RWPE2 (cell line): Measurements from ENCODE around the gene STARD9.

ENCODE experiments used
- ATAC-seq: fragments of 200-7000 bp; cut with Tn5 transposase; 3 replicates; pipeline ENCODE4 v1.9.1; 2021; ENCODE audit warnings: low read depth
- DNase-seq: peaks from one replicate; pipeline ENCODE4 v3.0.0-alpha.2; 2020; ENCODE audit warnings: low spot score
- H3K27ac ChIP-seq: fragments of 450-650 bp; 2 replicates; pipeline ENCODE4 v1.5.1; 2017; ENCODE audit warnings: mild to moderate bottlenecking; ENCODE audit not compliant: poor library complexity, severe bottlenecking
- H3K27me3 ChIP-seq: fragments of 250-450 bp; sonication (Bioruptor Pico); 2 replicates; pipeline ENCODE4 v1.5.1; 2021; ENCODE audit warnings: mild to moderate bottlenecking, moderate library complexity; ENCODE audit not compliant: insufficient read depth, poor library complexity, severe bottlenecking
- H3K36me3 ChIP-seq: fragments of 250-450 bp; sonication (Bioruptor Pico); 2 replicates; pipeline ENCODE4 v1.5.1; 2020; ENCODE audit warnings: low read depth, mild to moderate bottlenecking, moderate library complexity
- H3K4me1 ChIP-seq: fragments of 250-450 bp; sonication (Bioruptor Pico); 2 replicates; pipeline ENCODE4 v1.5.1; 2021; ENCODE audit warnings: mild to moderate bottlenecking, moderate library complexity; ENCODE audit not compliant: insufficient read depth, poor library complexity, severe bottlenecking
- H3K4me3 ChIP-seq: fragments of 250-450 bp; sonication (Bioruptor Pico); 2 replicates; pipeline ENCODE4 v1.5.1; 2021; ENCODE audit warnings: mild to moderate bottlenecking, moderate library complexity; ENCODE audit not compliant: severe bottlenecking
- H3K9me3 ChIP-seq: fragments of 250-450 bp; sonication (Bioruptor Pico); 2 replicates; pipeline ENCODE4 v1.5.1; 2021; ENCODE audit warnings: mild to moderate bottlenecking, moderate library complexity; ENCODE audit not compliant: severe bottlenecking
- TF ChIP-seq, protein P1 (sequence below): fragments of 450-650 bp; IDR thresholded peaks from one replicate; pipeline ENCODE4 v1.5.1; 2017; ENCODE audit warnings: mild to moderate bottlenecking, moderate library complexity; ENCODE audit not compliant: poor library complexity, severe bottlenecking

STARD9 gene

DNA sequence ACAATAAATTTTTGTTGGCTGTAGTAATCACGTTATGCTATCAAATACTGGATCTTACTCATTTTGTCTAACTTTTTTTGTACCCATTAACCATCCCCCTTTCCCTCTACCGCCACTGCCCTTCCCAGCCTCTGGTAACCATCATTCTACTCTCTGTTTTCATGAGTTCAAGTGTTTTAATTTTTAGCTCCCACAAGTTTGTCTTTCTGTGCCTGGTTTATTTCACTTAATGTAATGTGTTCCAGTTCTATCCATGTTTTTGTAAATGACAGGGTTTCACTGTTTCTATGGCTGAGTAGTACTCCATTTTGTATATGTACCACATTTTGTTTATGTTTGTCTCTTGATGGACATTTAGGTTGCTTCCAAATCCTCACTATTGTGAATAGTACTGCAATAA, 52.1 kb downstream of the STARD9 start:
- no peaks in the 10 kb centered on the region for H3K4me1 ChIP-seq
- DNase-seq (no peak), ATAC-seq (no peak)
- no peaks in the 10 kb centered on the region for H3K36me3 ChIP-seq
- H3K4me3 ChIP-seq: no peak overlapping the region
- no peak overlapping the region for H3K27ac ChIP-seq
- TF ChIP-seq, protein P1, sequence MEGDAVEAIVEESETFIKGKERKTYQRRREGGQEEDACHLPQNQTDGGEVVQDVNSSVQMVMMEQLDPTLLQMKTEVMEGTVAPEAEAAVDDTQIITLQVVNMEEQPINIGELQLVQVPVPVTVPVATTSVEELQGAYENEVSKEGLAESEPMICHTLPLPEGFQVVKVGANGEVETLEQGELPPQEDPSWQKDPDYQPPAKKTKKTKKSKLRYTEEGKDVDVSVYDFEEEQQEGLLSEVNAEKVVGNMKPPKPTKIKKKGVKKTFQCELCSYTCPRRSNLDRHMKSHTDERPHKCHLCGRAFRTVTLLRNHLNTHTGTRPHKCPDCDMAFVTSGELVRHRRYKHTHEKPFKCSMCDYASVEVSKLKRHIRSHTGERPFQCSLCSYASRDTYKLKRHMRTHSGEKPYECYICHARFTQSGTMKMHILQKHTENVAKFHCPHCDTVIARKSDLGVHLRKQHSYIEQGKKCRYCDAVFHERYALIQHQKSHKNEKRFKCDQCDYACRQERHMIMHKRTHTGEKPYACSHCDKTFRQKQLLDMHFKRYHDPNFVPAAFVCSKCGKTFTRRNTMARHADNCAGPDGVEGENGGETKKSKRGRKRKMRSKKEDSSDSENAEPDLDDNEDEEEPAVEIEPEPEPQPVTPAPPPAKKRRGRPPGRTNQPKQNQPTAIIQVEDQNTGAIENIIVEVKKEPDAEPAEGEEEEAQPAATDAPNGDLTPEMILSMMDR: no peak
- no peaks in the 10 kb centered on the region for H3K9me3 ChIP-seq
- no peaks in the 10 kb centered on the region for H3K27me3 ChIP-seq

DNA sequence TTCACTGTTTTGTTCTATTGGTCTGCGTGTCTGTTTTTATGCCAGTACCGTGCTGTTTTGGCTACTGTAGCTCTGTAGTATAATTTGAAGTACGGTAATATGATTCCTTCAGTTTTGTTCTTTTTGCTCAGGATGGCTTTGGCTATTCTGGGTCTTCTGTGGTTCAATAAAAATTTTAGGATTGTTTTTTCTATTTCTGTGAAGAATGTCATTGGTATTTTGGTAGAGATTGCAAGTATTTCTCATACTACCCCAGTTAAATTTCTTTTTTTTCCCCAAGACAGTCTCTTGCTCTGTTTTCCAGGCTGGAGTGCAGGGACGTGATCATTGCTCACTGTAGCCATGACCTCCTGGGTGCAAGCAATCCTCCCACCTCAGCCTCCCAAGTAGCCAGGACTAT, 53.4 kb downstream of the STARD9 start:
- DNase-seq (no peak), ATAC-seq (no peak)
- no peak overlapping the region for H3K27ac ChIP-seq
- H3K4me3 ChIP-seq: no peak overlapping the region
- no peaks in the 10 kb centered on the region for H3K36me3 ChIP-seq
- H3K9me3 ChIP-seq: no peaks in the 10 kb centered on the region
- no peaks in the 10 kb centered on the region for H3K27me3 ChIP-seq
- H3K4me1 ChIP-seq: no peaks in the 10 kb centered on the region
- TF ChIP-seq, protein P1: no peak

DNA sequence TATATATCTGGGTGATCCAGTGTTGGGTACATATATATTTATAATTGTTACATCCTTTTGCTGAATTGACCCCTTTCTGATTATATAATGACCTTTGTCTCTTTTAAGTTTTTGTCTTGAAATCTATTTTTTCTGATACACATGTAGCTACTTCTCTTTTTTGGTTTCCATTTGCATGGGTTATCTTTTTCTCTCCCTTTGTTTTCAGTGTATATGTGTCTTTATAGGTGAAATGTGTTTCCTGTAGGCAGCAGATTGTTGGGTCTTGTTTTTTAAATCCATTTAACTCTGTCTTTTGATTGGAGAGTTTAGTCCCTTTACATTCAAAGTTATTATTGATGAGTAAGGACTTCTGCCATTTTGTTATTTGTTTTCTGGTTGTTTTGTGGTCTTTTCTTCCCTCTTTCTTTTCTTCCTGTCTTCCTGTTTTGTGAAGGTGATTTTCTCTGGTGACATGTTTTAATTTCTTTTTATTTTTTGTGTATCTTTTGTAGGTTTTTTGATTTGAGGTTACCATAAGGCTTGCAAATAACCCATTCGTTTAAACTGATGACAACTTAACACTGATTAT, 56.8 kb downstream of the STARD9 start:
- no peaks in the 10 kb centered on the region for H3K36me3 ChIP-seq
- no peaks in the 10 kb centered on the region for H3K9me3 ChIP-seq
- no peak overlapping the region for H3K27ac ChIP-seq
- ATAC-seq: no peak
- H3K27me3 ChIP-seq: no peaks in the 10 kb centered on the region
- no peak for DNase-seq
- no peak overlapping the region for H3K4me3 ChIP-seq
- H3K4me1 ChIP-seq: no peaks in the 10 kb centered on the region
- TF ChIP-seq, protein P1: no peak

DNA sequence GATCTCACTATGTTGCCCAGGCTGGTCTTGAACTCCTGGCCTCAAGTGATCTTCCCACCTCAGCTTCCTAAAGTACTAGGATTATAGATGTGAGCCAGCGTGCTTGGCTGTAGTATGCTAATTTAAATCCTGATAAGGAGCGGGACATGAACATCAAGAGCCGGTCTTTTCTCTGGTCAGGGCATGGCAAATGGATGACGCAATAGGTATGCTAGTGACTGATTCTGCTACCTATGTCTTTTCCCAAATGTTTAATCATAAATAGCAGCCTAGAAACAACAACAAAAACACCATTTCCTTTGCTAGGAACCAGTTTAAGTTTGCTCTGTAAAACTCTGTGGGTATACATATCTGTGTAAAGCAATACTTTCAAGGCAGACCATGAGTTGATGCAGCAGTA, 64.7 kb downstream of the STARD9 start:
- H3K4me3 ChIP-seq: no peak overlapping the region
- H3K27me3 ChIP-seq: no peaks in the 10 kb centered on the region
- ATAC-seq (no peak), DNase-seq (no peak)
- no peaks in the 10 kb centered on the region for H3K4me1 ChIP-seq
- no peaks in the 10 kb centered on the region for H3K9me3 ChIP-seq
- H3K27ac ChIP-seq: no peak overlapping the region
- no peaks in the 10 kb centered on the region for H3K36me3 ChIP-seq
- TF ChIP-seq, protein P1: no peak

DNA sequence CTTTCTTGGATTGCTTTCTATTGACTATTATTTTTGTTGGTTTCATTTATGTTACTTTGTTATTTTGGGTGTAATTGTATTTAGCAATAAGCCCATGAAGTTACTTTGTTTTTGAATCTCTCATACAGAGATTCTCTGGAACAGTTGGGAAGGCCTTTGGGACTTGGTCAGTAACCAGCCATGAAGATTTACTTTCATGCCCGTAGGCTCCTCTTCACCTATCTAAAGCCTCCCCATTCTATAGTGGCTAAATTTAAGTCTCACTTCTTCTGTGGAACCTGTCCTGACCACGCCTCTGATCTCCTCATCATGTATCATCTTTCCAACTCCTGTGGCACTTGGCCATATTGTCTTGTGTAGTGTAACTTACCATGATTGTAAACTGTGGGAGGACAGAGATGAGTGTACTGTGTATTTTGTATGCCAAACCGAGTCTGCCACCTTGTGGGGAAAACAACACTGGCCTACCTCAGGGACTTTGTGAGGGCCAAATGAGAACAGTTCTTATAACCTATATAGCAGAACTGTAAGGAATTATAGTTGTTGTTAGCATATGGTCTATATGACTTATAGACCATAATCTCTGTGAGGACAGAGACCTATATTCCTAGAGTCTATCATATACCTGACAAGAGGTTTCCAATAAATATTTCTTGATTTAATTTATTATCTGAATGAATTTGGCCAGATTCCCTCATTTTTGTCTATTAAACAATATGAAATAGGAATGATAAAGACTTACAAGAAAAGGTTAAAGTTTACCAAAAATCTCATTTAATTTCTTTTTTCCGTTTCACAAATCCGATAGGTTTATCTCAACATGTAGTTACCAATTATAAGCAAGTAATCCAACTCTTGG, 75.0 kb downstream of the STARD9 start:
- Histone ChIP-seq H3K27ac (no peak overlapping the region), H3K27me3 (no peaks in the 10 kb centered on the region), H3K36me3 (no peaks in the 10 kb centered on the region), H3K9me3 (no peaks in the 10 kb centered on the region), H3K4me3 (no peak overlapping the region), H3K4me1 (peaks cover 4% of the 10 kb centered on the region)
- DNase-seq (no peak), ATAC-seq (peak; percentile 100)
- TF ChIP-seq, protein P1: peak; percentile 99
